Measurements from ENCODE around the gene ERMAP.
"Not testable (repeated sequence)": the region's sequence is repeated elsewhere in the genome, so short reads cannot be mapped to it uniquely, and the experiment has no call there.

- not testable (repeated sequence) for TF ChIP-seq POLR2A, CTCF (IDR thresholded peaks at IDR 0.05)
Measured at GRCh38 chr1:42814815-42815214, 2.1 kb upstream of the ERMAP start.
